ENCODE data around the gene UPF2. TPM values are rescaled to one million over a fixed set of nuclear protein-coding genes. Genes with fewer than 3 reads are reported as not detected.

The UPF2 gene
- total and polyA plus RNA-seq, 2 donors from 2014 or later: 8.4 to 19.4 TPM

DNA sequence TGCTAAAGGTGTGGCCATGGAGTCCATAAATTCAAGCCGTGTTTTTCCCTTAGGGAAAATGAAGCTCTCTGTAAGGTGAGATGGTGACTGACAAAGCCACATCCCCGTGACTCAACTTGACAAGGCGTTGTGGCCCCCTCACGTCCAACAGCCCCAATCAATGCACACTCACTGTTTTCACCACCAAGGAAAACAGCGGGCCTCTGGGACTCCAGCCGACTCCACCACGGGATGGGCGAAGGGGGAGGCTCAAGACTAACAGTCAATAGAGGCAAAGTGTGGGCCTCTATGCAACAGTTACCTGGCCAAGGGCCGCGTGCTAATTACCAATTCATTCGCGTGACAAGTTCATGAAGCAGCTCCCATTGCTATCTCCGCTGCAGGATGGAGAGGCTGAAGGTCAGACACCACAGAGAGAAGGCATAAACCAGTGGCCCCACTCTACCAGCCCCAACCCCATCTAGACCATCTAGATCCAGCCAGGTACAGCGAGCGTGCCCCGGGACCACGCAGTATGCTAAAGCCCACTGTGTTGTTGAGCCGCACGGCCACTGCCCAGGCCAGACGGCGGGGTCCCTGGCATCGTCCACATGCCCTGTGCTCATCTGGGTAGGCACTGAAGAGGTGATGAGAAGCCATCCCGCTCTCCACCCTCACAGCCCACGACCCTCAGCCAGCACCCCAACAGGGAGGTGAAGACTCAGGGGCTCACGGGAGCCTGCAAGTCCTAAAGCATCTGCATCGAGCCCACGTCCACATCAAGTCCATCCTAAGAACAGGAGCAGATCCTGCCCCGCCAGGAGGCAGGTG is 143.3 kb downstream of the UPF2 start:
- Histone ChIP-seq H3K36me3 (ENCODE audit: control insufficient read depth in 2 of 3, insufficient read depth in 3 of 3, low read length in 3 of 3) (no peaks in the 10 kb centered on the region), H3K27me3 (ENCODE audit: control insufficient read depth, insufficient read depth, low read length) (no peaks in the 10 kb centered on the region), H3K27ac (ENCODE audit: low read depth in 2 of 2, low read length in 2 of 2) (no peak overlapping the region), H3K4me1 (ENCODE audit: control insufficient read depth in 2 of 3, insufficient read depth in 2 of 3, low read depth in 1 of 3, low read length in 3 of 3) (peaks cover 0 to 5% (median 0%) of the 10 kb centered on the region in 3 donors), H3K4me3 (ENCODE audit: low read length in 3 of 3) (no peak overlapping the region), H3K9ac (ENCODE audit: low read length in 3 of 3) (no peak overlapping the region), H3K9me3 (ENCODE audit: control insufficient read depth in 2 of 3, insufficient read depth in 1 of 3, low read length in 3 of 3) (no peaks in the 10 kb centered on the region)
- intact Hi-C loops (cut with DNase I): no loop called here
- DNase-seq (no peak), FAIRE-seq (no peak)
- TF ChIP-seq, protein P1, sequence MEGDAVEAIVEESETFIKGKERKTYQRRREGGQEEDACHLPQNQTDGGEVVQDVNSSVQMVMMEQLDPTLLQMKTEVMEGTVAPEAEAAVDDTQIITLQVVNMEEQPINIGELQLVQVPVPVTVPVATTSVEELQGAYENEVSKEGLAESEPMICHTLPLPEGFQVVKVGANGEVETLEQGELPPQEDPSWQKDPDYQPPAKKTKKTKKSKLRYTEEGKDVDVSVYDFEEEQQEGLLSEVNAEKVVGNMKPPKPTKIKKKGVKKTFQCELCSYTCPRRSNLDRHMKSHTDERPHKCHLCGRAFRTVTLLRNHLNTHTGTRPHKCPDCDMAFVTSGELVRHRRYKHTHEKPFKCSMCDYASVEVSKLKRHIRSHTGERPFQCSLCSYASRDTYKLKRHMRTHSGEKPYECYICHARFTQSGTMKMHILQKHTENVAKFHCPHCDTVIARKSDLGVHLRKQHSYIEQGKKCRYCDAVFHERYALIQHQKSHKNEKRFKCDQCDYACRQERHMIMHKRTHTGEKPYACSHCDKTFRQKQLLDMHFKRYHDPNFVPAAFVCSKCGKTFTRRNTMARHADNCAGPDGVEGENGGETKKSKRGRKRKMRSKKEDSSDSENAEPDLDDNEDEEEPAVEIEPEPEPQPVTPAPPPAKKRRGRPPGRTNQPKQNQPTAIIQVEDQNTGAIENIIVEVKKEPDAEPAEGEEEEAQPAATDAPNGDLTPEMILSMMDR (IDR thresholded peaks at IDR 0.05; ENCODE audit: borderline replicate concordance, extremely low read depth, insufficient read depth): no peak

DNA sequence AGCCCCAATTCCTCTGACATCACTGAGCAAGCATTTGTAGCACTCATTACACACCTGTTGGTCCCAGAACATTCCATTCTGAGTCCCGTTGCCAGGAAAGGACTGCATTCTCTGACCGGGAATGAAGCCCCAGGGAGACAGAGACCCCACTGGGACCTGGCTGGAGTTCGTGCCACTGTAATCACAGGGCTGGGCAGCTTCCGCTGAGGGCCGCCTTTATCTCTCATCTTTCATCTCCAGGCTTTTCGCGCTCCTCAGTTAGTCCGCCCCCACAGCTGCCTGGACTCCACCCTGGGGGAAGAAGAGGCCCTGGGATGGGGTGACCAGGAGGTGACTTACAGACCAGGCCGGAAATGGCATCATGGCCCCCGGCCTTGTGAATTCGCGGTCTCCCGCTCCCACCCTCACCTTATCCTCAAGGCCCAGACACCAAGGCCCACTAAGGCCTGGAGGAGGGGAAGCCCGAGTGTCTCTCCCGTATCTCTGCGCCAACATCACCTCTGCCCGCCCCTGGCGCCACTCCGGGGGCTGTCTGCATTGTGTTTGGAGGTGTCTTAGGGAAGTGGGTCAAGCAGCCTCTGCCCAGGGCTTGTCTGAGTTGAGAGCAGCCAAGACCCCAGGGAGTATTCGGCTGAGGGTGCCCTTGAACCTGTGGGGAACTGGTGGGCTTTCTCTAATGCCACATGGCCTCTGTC is 144.1 kb downstream of the UPF2 start:
- Histone ChIP-seq H3K9me3 (ENCODE audit: control insufficient read depth in 2 of 3, insufficient read depth in 1 of 3, low read length in 3 of 3) (no peaks in the 10 kb centered on the region), H3K4me1 (ENCODE audit: control insufficient read depth in 2 of 3, insufficient read depth in 2 of 3, low read depth in 1 of 3, low read length in 3 of 3) (peaks cover 0 to 5% (median 0%) of the 10 kb centered on the region in 3 donors), H3K27me3 (ENCODE audit: control insufficient read depth, insufficient read depth, low read length) (no peaks in the 10 kb centered on the region), H3K27ac (ENCODE audit: low read depth in 2 of 2, low read length in 2 of 2) (peak overlapping the region in 1 of 2 donors; percentile 65), H3K36me3 (ENCODE audit: control insufficient read depth in 2 of 3, insufficient read depth in 3 of 3, low read length in 3 of 3) (no peaks in the 10 kb centered on the region), H3K4me3 (ENCODE audit: low read length in 3 of 3) (no peak overlapping the region), H3K9ac (ENCODE audit: low read length in 3 of 3) (no peak overlapping the region)
- DNase-seq (peak in 4 of 5 donors; percentile 40 to 92 (median 74)), FAIRE-seq (no peak)
- intact Hi-C loops (cut with DNase I): no loop called here
- TF ChIP-seq, protein P1 (IDR thresholded peaks at IDR 0.05; ENCODE audit: borderline replicate concordance, extremely low read depth, insufficient read depth): no peak

DNA sequence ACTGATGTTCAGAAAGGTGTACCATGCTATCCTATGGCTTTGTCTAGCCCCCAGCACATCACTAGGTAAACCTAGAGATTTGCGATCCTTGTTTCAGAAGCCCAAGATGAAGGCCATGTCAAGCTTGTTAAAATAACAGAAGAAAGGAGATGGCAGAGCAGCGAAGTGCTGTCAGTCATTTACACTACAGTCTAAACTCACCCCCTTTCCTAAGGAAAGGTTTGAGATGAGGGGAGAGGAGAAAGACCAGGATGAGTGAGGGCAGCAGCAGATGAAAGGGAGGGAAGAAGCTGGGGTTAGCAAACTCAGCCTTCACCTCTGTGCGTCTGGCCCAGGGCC is 144.6 kb downstream of the UPF2 start:
- TF ChIP-seq, protein P1 (IDR thresholded peaks at IDR 0.05; ENCODE audit: borderline replicate concordance, extremely low read depth, insufficient read depth): no peak
- no peaks in the 10 kb centered on the region for H3K27me3 ChIP-seq (ENCODE audit: control insufficient read depth, insufficient read depth, low read length)
- intact Hi-C loops (cut with DNase I): no loop called here
- H3K9ac ChIP-seq (ENCODE audit: low read length in 3 of 3): no peak overlapping the region
- peaks cover 0 to 5% (median 0%) of the 10 kb centered on the region in 3 donors for H3K4me1 ChIP-seq (ENCODE audit: control insufficient read depth in 2 of 3, insufficient read depth in 2 of 3, low read depth in 1 of 3, low read length in 3 of 3)
- H3K4me3 ChIP-seq (ENCODE audit: low read length in 3 of 3): no peak overlapping the region
- no peaks in the 10 kb centered on the region for H3K36me3 ChIP-seq (ENCODE audit: control insufficient read depth in 2 of 3, insufficient read depth in 3 of 3, low read length in 3 of 3)
- no peak for FAIRE-seq
- no peaks in the 10 kb centered on the region for H3K9me3 ChIP-seq (ENCODE audit: control insufficient read depth in 2 of 3, insufficient read depth in 1 of 3, low read length in 3 of 3)
- no peak for DNase-seq
- peak overlapping the region in 1 of 2 donors; percentile 65 for H3K27ac ChIP-seq (ENCODE audit: low read depth in 2 of 2, low read length in 2 of 2)
